D341Med (cell line): Measurements from ENCODE around the gene SLC6A18.

Experiments used
- DNase-seq: peaks from one replicate; pipeline ENCODE4 v3.0.0; 2012; ENCODE audit warnings: low spot score

The SLC6A18 gene

DNA sequence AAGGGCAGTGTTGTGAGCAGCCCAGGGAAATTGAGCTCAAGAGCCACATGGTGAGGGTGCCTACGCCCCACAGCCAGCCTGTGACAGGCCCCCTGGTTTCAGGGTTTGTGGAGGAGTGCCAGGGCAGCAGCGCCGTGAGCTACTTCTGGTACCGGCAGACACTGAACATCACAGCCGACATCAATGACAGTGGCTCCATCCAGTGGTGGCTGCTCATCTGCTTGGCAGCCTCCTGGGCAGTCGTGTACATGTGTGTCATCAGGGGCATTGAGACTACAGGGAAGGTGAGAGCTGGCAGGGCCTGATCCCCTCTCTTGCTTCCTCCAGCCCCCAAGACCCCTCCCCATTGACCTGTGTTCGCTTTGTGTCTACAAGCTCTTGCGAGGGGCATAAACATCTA lies 10.2 kb downstream of the SLC6A18 start:
- no peak for DNase-seq

DNA sequence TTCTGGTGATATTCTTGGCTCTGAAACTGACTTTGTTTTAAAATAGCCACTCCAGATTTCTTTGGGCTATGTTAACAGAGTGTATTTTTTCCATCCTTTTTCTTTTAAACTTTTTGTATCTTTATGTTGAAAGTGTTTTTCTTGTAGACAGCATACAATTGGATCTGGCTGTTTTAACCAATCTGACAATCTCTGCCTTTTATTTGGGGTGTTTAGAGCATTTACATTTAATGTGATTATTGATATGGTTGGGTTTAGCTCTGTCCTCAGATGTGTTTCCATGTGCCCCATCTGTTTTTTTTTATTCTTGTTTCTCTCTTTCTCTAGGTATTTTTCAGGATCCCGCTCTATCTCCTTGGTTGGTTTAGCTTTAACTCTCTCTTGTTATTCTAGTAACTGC lies 10.7 kb downstream of the SLC6A18 start:
- DNase-seq: no peak

- no peak for DNase-seq
These were observed 14.5 kb downstream of the SLC6A18 start for GRCh38 chr5:1239505-1240251.

DNA sequence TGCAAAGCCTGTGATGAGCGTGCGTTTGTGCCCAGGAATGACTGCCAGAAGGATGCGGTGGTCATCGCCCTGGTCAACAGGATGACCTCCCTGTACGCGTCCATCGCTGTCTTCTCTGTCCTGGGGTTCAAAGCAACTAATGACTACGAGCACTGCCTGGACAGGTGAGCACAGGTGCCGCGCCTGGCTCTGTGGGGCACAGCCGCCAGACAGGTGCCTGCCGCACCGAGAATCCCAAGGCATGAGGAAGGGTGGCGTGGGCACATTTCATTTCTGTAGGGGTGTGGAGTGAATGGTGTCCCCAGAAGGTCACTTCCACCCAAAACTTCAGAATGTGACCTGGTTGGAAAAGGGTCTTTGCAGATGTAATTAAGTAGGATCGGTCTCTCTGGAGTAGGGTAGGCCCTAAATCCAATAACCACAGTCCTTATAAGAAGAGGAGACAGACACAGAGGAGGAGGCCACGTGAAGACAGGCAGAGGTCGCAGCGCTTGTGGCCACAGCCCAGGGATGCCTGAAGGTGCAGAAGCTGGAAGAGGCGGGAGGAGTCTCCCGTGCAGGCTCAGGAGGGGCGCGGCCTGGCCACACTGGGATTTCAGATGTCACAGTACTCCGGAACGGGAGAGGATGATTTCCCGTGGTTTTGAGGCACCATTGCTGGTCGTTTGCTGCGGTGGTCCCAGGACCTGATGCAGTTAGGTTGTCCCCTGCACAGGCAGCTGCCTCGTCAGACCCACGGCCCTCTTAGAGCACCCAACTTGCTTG lies 15.5 kb downstream of the SLC6A18 start:
- DNase-seq: no peak

- DNase-seq: no peak
These were observed 16.4 kb downstream of the SLC6A18 start for GRCh38 chr5:1241509-1242080.

DNA sequence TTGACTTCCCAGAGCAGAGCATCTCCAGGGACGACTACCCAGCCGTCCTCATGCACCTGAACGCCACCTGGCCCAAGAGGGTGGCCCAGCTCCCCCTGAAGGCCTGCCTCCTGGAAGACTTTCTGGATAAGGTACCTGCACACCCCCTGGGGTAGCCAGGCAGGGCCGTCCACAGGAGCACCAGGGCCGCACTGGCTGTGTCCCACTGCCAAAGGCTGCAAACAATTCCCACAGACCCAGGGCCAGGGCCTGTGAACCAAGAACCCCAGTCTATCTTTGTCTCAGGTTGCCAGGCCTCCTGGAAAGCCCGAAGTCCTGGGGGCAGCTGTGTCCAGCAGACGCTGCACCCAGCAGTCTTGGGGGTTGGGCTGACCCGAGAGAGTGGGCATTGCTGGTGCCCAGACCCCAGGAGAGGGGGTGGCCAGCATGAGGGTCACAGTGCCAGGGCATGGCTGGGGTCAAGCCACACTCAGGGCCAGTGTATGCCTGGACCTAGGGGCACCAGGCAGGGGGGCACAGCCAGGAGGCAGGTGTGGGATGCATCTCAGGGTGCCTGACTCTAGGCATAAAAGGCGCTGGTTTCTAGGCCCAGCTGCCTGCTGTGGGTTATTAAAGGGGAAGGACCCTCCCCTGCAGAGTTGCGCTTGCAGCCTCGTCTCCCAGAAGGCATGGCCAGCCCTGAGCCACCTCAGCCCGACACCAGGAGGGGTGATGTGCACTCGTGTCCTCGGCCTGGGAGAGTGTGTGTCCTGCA lies 17.7 kb downstream of the SLC6A18 start:
- DNase-seq: no peak

DNA sequence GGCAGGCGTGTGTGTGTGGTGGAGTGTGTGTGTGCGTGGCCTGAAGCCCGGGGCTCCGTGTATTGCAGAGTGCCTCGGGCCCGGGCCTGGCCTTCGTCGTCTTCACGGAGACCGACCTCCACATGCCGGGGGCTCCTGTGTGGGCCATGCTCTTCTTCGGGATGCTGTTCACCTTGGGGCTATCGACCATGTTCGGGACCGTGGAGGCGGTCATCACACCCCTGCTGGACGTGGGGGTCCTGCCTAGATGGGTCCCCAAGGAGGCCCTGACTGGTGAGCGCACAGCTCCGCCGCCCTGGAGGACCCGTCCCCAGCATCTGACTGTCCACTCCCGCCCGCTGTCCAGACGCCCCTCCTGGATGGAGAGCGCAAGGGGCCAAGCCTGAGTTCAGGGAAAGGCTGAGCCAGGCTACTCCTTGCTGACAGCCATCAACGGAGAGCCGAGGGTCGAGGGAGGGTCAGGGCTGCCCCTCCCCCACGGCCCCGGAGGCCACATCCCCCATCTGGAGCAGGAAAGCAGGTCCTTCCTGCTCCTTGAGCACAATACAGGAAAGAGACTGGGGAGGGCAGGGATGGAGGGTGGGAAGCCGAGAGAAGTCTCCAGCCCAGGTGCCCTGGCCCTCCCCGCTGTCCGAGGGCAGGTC lies 18.4 kb downstream of the SLC6A18 start:
- DNase-seq: no peak

DNA sequence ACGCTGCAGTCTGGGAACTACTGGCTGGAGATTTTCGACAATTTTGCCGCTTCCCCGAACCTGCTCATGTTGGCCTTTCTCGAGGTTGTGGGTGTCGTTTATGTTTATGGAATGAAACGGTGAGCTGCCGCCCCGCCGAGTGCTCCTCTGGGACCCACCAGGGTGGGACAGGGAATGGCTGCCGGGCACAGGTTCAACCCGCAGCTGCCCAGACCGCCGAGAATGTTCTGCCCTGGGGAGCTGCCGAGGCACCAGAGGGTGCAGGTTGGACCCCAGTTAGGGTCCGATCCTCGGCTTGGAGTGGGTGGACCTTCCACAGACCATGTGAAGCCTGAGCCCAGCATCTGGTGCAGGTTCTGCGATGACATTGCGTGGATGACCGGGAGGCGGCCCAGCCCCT lies 19.1 kb downstream of the SLC6A18 start:
- no peak for DNase-seq

GRCh38 chr5:1244976-1245375 lies 19.8 kb downstream of the SLC6A18 start:
- DNase-seq: no peak

DNA sequence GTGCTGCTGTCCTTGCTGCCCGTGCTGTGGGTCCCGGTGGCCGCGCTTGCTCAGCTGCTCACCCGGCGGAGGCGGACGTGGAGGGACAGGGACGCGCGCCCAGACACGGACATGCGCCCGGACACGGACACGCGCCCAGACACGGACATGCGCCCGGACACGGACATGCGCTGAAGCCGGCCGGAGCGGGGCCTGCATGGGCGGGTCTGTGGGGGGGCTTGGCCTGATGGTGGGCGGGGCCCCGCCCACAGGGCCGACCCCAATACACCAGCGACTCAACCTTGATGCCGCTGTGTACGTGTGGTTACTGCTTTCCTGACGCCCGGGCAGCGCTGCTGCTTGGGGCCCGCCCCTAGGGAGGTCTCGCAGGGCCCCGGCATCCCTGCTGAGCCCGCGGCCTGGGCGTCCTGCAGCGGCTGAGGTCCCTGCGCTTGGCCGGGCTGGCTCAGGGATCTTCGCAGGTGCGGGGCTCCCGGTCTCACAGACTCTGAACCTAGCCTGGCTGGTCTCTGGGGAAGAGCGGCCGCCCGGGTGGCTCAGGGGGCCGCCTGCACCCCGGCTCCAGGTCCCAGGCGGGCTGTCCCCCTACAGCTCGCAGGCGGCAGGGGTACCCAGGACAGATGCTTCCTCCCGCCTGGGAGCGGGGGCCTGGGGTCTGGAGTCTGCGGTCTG lies 20.9 kb downstream of the SLC6A18 start:
- no peak for DNase-seq

- no peak for DNase-seq
These were observed 21.7 kb downstream of the SLC6A18 start for GRCh38 chr5:1246711-1247431.

GRCh38 chr5:1247811-1248210 lies 22.6 kb downstream of the SLC6A18 start:
- DNase-seq: no peak

GRCh38 chr5:1249366-1250280 lies 24.4 kb downstream of the SLC6A18 start:
- DNase-seq: no peak

- DNase-seq: peak; percentile 64
These were observed 26.7 kb downstream of the SLC6A18 start for GRCh38 chr5:1251678-1252580.

DNA sequence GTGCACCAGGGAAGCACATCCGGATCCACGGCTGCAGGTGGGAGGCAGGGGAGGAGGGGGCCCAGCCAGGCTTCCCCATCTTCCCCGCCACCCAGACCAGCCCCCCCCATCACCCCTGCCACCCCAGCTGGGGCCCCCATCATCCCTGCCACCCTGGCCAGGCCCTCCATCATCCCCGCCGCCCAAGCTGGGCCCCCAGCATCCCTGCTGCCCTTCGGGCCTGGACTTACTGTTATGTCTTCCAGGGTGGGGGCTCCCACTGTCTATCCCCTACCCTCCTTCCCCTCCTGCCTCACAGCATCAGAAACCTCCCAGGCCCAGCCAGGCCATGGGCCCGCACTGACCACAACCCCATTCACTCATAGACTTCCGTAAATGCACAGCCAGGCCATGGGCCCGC lies 27.5 kb downstream of the SLC6A18 start:
- no peak for DNase-seq

GRCh38 chr5:1253456-1254105 lies 28.4 kb downstream of the SLC6A18 start:
- no peak for DNase-seq

DNA sequence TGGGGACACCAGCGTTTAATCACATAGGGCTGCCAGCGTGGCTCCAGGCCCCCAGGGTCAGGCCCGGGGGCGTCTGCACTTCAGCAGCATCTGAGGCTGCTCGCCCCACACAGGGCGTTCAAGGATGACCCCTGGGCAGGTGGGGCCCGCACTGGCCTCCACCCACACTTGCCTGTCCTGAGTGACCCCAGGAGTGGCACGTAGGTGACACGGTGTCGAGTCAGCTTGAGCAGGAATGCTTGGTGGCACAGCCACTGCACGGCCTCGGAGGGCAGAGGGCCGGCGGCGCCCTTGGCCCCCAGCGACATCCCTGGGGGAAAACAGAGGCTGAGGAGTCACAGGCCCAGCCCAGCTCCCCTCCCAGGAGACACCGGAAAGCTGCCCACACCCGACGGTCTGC lies 29.0 kb downstream of the SLC6A18 start:
- DNase-seq: no peak

- no peak for DNase-seq
These were observed 29.9 kb downstream of the SLC6A18 start for GRCh38 chr5:1255081-1255561.
